Middle frontal gyrus (tissue), 1 donor: Measurements from ENCODE around the gene PRR5.

Experiments used
- DNase-seq: peaks from one replicate; pipeline ENCODE4 v3.0.0-alpha.2; 2015; ENCODE audit warnings: low spot score; ENCODE audit errors: extremely low spot score

PRR5 gene

DNA sequence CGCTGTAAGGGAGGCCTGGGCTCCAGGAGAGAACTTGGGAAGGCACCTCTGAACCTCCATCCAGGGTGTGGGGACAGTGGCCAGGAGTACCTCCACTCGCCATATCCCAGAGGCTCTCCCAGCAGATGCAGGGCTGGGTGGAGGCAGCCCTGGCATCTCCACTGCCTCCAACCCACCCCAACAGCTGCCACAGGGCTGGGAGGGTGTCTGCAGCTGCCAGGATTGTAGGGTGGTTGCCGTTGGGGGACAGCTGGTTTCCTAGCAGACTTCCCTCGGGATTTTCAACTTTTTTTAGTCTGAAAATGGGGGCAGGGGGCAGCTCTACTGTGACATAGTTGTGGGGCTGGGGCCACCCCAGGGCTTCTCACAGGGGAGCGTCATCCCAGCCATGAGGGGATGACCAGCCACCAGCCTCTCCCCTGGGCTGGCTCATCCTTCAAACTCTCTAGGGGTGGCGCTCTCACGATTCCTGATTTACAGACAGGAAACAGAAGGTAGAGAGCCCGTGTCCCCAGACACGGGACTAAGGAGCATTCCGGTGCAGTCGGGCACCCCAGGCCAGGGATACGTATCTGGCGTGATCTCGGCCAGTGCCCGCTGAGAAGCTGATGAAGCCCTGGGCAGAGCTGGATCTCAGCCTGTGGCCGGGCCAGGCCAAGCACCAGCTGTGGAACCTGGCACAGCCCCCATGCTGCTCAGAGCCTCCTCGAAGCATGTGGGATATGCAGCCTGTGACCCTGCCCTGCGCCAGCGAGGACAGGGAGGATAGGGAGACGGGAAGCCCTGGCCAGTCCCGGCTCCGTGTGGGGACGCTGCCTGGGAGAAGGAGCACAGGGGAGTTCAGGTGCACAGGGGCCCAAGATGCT lies 9.9 kb downstream of the PRR5 start:
- DNase-seq = no peak

DNA sequence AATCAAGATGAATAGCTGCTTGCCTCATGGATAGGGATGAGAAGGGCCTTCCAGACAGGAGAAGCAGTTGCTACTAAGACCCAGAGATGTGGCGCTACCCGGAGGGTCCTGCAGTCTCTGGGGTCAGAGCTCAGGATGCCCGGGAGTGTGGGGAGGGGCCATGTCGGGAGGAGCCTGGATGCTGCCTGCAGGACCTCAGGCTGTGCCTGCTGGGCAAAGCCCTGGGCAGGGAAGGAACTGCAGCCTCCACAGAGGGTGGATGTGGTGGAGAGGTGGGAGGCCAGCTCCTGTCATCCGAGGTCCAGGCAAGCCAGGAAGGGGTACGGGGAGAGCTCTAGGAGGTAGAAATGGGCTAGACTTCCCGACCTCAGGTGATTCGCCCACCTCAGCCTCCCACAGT lies 11.0 kb downstream of the PRR5 start:
- DNase-seq = no peak

DNA sequence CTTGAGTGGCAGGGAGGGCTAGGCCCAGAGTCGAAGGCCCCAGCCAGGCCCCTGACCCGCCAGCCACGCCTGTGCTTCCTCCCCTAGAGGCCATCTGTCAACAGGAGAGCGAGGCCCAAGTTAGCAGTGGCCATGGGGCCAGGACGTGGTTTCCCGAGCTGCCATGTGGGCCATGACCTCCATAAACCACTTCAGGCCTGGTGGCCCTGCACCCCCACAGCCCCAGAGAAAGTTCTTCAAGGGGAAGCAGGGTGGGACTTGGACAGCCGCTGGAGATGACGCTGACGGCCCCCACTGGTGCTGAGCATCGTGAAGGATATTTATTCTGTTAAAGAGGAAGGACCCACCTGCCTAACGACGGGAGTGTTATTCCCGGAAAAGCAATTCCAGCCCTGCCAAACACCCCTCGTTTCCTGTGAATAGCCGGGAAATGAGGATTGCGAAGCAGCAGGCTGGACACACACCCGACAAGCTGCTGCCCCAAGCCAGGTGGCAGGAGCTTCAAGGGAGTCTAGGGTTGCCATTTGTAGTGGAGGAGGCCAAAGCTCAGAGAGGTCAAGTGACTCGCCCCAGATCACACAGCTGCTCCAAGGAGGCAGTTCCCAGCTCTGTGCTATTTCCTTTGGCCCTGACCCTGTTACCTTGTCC lies 12.8 kb downstream of the PRR5 start:
- no peak for DNase-seq

DNA sequence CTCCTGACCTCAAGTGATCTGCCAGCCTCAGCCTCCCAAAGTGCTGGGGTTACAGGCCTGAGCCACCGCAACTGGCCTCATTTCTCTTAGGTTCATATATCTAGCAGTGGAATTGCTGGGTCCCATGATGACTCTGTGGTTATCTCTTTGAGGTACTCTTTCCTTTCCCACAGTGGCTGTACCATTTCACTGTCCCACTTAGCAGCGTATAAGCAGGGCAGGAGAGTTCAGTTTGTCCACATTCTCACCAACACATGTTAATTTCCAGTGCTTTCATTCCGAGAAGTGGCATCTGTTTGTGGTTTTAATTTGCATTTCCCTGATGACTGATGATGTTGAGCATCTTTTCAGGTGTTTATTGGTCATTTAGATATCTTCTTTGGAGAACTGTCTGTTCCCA lies 16.4 kb downstream of the PRR5 start:
- no peak for DNase-seq

DNA sequence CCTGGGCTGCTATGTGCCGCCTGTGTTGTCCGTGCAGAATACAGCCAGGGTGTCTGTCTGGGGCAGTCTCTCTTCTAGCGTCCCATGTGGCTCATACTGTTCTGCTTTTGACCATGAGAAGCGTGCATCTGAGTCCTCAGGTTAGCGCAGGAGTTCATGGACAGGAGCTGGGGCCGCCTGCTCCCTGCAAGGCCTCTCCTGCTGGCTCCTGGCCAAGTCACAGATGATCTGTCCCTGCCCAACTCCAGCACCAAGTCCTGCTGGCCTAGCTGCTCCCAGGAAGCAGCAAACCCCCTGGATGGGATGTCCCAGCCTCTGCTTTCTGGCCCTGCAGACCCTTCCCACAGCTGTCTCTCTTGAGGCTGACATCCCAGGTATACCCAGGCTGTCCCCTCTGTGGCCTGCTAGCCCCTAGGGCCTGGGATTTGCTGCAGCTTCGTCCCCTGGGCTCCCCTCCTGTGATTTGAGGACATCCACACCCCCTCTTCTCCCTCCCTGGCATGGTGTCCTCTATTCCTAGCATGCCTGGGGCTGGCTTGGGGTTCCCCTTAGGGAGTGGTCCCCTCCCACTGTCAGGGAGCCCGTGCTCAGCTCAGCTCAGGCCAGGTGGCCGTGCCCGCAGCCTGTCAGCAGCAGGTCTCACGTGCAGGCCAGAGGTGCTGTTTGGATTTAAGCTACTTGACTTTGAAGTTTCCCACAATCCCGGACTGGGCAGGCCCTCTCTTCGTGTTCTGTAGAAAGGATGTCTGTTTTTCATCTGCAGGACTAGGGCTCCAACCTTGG lies 17.8 kb downstream of the PRR5 start:
- no peak for DNase-seq

DNA sequence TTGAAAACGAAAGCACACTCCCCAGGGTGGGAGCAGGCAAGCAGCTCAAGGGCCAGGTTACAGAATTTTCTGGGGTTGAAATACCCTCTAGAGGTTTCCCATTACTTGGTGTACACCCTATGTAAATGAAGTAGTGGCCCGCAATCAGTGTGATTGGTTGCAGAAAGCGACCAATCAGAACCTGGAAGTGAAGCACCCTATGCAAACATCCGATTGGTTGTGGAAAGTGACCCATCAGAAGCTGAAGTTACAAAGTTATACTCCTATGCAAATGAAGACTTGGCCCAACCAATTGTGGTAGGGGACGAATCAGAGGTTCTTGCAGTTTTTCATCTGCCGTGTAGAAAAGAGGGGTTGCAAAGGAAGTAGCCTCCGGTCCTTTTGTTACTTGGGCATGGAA lies 19.2 kb downstream of the PRR5 start:
- DNase-seq = no peak

DNA sequence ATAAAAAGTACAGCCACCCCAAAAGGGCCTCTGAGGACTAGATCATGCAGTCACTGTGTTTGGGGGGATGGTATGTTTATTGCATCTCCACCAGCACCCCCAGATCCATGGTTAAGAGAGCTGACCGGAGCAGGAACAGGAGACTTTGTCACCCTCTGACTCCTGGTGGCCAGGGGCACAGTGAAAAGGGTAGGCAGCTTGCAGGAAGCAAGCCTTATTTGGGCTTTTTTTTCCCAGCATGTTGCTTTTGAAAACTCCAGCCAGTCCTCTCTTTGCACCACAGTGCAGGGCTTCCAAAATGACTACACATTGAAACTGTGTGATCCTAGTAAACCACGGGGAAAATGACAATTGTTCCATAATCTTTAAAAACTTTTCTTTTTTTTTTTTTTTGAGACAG lies 20.6 kb downstream of the PRR5 start:
- no peak for DNase-seq

DNA sequence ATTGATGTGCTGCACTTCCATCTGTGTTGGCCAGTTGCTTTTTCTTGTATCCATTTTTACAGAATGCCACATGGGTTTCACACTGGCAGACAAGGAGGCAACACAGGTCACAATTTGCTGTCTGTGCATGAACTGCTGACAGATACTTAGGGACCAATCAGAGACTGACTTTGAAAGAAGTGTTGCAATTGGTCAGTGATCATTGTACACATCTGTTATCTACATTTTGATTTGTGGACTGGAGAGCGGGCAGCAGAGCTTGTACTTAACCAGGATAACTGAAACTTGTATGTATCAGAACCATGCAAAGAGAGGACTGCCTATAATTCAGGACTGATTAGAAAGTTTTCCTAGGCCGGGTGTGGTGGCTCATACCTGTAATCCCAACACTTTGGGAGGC lies 21.8 kb downstream of the PRR5 start:
- no peak for DNase-seq

DNA sequence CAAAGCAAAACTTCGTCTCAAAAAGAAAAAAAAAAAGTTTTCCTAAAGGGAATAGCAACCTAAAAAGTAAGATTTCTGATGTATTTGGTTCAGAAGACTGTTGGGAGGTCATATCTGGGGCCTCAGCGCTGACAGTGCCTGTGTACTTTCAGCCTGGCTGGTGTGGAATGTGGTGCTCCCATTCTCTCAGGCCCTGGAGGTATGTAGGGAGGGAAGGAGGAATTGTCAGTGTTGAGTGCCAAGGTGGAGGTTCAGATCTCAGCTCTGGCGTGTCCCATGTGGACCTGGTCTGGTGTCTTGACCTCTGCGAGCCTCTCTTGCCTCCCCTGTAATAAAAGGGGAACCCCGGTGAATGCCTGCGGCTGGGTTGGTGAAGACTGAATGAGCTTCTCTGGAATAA lies 22.4 kb downstream of the PRR5 start:
- DNase-seq = no peak

DNA sequence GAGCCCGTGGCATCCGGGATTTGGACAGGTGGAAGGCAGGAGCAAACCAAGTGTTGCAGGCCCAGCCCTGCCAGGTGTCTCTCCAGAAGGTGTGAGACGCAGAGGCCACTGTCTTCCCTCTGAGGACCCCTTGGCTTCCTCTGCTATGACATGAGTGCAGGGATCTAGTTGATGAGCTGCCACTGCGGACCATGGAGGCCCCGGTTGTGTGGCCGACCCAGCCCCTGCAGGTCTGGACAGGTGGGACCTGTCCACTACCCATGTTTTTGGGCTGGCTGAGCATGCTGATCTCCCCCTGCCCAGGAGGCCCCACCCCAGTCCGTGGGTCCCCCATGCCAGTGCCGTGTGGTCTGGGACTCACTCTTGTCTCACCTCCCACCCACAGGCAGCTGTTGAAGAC lies 22.9 kb downstream of the PRR5 start:
- DNase-seq = no peak

DNA sequence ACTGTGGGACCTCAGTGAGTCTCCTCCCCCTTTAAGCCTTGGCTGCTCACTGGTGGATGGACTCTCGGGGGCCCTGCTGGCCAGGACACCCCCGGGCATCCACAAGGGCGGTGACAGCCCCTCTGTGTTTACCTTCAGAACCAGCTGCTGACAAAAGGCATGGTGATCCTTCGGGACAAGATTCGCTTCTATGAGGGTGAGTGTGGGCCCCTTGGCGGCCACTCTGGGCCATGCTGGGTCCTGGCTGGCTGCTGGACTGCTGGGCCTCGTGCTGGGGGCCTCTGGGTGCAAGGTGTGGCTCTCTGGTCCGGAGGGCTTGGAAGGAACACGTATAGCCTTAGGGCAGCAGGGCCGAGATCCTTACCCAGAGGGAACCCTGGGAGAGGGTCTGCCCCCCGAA lies 24.4 kb downstream of the PRR5 start:
- no peak for DNase-seq

DNA sequence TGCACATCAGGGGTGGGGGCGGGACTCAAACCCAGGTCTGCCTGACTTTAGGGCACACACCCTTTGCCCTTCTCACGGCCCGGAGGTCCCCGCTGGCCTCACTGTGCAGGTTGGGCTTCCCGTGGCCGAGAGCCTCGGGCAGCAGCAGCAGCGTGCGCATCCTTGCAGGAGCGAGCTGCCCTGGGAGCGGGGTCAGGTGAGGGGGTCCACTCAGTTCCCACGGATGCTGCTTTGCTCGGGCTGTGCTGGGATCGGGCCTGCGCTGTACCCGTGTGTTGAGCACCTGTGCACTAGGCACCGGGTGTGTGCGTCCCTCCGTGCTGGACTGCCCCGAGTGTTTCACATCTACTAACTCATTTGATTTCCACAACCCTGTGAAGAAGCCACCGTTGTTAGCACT lies 25.1 kb downstream of the PRR5 start:
- DNase-seq = no peak

DNA sequence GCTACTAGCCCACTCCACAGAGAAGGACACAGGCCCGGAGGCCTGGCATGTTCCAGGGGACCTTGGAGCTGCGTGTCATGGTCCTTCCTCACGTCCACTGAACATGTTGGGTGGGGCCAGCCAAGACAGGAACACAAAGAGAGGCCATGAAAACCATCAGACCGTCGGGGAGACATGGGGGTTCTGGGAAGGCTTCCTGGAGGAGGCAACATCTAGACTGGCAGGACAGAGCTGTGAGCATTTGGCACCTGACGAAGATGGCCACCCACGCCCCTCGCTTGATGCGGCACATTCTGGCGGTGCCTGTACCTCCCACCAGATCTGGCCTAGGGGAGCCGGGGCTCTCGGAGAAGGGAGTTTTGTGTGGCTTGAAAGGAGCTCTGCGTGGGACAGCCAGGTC lies 25.7 kb downstream of the PRR5 start:
- no peak for DNase-seq

DNA sequence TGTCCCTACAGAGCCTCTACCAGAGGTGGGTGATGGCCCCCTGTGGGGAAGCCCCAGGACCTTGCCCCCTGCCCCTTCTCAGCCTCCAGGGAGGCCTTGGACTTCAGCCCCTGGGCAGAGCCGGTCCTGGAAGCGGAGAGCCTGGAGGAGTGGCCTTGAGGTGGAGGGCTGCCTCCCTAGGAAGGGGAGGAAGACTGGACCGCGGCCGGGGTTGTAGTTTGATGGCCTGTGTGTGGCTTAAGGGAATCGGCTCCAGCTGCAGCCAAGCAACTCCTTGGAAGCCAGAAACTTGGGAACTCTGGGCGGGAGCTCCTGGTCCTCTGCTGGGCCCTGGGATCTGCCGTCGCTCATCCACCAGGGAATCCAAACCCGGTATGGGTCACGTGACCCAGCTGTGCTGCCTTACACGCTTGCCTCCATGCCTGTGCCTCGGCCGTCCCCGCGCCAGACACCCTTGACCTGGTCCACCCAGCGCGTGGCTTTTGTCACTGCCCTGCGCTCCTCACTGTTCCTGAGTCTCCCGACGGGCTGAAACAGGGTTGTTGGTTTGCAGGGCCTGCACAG lies 26.8 kb downstream of the PRR5 start:
- DNase-seq = no peak

DNA sequence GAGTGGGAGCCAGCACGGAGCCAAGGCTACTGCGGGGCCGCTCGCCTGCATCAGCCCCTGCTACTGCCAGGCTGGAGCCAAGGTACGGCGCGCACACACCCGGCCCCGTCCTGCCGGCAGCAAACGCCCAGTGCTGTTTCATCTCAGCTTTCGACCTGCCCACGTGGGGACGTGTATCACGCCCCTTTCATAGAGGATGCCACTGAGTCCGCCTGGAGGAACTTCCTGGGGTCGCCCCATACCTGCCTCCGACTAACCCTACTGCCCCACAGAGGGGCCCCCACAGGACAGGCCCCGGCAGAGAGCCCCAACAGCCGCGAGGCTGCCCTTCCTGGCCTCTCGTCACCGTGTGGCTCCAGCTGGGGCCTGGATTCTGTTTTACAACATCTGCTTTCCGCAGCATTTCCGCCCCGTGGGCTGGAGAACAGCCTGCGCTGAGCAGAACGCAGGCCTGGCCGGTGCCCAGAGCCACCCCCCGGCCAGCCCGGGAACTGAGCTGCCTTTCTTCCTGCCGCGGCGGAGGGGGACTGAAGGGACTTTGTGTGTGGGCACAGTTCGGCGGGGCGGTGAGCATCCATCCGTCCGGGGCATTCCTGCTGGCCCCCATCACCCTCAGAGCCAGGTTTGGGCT lies 27.5 kb downstream of the PRR5 start:
- DNase-seq = peak; percentile 43

DNA sequence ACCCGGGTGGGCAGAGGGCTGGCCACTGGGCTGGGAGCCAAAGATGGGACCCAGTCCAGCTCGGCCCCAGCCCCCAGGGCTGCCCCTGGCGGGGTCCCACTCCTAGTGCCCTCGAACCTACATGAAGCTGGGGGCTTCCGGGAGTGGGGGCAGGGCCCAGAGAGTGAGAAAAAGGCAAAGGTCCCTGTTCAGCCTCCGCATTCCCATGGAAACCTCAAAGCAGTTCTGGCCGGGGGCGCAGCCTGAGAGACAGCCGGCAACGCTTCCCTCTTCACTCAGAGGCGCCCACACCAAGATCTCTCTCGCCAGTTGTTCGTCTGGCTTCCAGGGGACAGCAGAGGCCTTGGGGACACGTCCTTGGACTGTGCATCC lies 28.0 kb downstream of the PRR5 start:
- no peak for DNase-seq

DNA sequence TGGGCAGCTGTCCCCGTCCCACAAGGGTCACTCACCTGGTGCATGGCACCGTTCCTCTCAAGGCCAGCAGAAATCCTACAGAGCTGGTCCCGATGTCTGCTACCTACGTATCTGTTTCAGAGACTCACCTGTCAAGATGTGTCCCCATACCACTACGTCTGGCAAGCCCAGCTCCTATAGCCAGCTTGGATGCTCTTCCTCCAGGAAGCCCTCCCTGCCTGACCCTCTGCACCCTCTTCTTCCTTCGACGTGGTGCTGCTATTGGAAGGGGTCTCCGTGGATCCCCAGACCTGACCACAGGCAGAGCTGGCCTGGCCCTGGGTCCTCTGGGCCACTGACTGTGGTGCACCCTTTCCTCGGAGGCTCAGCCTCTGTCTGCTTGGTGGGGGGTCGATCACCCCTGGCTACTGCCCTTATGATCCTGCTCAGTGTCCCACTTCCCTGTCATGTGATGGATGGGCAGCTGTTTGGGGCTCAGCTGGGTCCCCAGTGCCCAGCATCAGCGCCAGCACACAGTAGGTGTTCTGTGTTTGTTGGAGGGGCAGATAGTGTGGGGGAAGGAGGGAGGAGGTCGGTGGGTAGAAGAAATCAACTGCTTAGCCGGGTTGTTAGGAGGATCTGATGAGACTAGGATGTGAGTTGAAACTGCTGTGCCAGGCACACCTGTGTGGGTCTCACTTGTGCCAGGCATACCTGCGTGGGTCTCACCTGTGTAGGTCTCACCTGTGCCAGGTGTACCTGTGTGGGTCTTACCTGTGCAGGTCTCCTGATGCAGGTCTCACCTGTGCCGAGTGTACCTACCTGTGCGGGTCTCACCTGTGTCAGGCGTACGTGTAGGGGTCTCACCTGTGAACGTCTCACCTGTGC lies 28.7 kb downstream of the PRR5 start:
- no peak for DNase-seq

DNA sequence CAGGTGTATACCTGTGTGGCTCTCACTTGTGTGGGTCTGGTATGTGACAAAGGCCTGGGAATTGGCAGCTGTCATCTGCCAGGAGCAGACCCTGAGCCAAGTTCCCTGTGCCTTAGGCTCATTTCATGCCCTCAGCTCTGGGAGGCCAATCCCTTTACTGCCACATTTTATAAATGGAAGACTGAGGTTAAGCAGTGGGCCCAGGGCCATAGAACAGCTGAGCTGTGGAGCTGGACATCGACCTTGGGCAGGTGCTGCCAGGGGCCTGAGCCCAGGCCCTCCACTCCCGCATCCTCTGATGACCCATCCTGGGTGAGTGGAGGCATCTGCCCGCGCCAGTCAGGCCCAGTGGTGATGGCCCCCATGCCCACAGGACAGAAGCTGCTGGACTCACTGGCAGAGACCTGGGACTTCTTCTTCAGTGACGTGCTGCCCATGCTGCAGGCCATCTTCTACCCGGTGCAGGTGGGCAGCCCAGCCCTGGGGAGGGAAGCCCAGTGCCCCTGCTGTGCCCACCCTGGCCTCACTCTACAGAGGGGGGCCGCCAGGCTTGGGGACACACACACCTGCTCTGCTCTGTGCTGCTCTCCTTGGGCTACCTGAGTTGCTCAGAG lies 29.5 kb downstream of the PRR5 start:
- no peak for DNase-seq

DNA sequence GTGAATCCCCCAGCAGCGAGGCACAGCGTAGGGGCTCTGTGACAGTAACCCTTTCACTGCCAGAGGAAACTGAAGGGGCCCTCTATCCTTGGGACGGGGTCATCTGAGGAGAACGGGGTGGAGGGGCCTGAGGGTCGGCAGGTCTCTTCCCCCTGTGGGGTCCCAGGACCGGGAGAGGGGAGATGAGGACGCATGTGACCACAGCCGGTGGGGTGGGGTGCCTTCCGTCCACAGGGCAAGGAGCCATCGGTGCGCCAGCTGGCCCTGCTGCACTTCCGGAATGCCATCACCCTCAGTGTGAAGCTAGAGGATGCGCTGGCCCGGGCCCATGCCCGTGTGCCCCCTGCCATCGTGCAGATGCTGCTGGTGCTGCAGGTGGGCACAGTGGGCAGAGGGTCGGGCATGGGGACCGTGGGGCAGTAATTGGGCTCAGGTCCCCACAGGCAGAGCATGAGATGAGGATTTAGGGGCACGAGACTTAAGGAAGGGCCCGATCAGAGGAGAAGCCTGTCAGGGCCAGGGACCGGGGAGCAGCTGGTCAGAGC lies 30.1 kb downstream of the PRR5 start:
- DNase-seq = no peak

DNA sequence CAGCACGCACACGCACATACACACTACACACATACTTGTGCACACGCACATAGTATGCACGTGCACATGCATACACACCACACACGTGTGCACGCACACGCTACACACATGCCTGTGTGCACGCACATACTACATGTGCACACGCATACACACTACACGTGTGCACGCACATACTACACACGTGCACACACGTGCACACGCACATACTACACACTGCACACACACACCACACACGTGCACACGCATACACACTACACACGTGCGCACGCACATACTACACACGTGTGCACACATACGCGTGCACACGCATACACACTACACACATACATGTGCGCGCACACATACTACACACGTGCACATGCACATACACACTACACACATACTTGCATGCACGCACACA lies 30.7 kb downstream of the PRR5 start:
- DNase-seq = no peak
